WI38 (cell line): ENCODE measurements around the gene TCF7L2.

Experiments used
- H3K4me3 ChIP-seq: 2 replicates; pipeline ENCODE4 v1.5.1; 2011; ENCODE audit warnings: low read depth, mild to moderate bottlenecking, control low read depth, low read length
- TF ChIP-seq, protein P1 (sequence below): IDR thresholded peaks from 2 replicates; pipeline ENCODE4 v1.5.1; 2012; ENCODE audit warnings: low read depth, mild to moderate bottlenecking, control low read depth, low read length

TCF7L2 gene

GRCh38 chr10:113160641-113161040, 210.6 kb downstream of the TCF7L2 start:
- TF ChIP-seq, protein P1, sequence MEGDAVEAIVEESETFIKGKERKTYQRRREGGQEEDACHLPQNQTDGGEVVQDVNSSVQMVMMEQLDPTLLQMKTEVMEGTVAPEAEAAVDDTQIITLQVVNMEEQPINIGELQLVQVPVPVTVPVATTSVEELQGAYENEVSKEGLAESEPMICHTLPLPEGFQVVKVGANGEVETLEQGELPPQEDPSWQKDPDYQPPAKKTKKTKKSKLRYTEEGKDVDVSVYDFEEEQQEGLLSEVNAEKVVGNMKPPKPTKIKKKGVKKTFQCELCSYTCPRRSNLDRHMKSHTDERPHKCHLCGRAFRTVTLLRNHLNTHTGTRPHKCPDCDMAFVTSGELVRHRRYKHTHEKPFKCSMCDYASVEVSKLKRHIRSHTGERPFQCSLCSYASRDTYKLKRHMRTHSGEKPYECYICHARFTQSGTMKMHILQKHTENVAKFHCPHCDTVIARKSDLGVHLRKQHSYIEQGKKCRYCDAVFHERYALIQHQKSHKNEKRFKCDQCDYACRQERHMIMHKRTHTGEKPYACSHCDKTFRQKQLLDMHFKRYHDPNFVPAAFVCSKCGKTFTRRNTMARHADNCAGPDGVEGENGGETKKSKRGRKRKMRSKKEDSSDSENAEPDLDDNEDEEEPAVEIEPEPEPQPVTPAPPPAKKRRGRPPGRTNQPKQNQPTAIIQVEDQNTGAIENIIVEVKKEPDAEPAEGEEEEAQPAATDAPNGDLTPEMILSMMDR, result no peak
- no peak overlapping the region for H3K4me3 ChIP-seq

GRCh38 chr10:113161066-113161465, 211.0 kb downstream of the TCF7L2 start:
- no peak overlapping the region for H3K4me3 ChIP-seq
- TF ChIP-seq, protein P1, result no peak

DNA sequence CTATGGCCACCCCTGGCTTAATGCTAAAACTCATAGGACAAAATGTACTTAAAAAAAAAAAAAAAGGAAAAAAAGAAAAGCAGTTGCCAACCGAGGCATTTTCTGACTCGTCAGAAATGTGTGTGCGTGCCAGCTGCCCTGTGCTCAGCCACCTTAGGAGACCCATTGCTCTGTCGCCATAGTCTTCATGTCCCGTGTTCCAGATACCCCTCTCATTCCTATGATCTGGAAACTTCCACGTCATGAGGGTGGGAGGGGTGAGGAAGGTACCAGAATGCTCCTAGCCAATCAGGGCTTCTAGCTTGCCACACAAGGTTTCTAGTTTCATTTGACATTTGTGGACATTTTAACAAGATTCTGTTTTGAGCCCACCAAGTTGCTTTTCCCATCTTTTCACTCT, 212.9 kb downstream of the TCF7L2 start:
- no peak overlapping the region for H3K4me3 ChIP-seq
- TF ChIP-seq, protein P1, result no peak

DNA sequence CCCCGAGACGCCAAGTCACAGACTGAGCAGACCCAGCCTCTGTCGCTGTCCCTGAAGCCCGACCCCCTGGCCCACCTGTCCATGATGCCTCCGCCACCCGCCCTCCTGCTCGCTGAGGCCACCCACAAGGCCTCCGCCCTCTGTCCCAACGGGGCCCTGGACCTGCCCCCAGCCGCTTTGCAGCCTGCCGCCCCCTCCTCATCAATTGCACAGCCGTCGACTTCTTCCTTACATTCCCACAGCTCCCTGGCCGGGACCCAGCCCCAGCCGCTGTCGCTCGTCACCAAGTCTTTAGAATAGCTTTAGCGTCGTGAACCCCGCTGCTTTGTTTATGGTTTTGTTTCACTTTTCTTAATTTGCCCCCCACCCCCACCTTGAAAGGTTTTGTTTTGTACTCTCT, 215.6 kb downstream of the TCF7L2 start:
- no peak overlapping the region for H3K4me3 ChIP-seq
- TF ChIP-seq, protein P1, result no peak

- H3K4me3 ChIP-seq, result no peak overlapping the region
- TF ChIP-seq, protein P1, result no peak
Measured at GRCh38 chr10:113167702-113168101, 217.7 kb downstream of the TCF7L2 start.

DNA sequence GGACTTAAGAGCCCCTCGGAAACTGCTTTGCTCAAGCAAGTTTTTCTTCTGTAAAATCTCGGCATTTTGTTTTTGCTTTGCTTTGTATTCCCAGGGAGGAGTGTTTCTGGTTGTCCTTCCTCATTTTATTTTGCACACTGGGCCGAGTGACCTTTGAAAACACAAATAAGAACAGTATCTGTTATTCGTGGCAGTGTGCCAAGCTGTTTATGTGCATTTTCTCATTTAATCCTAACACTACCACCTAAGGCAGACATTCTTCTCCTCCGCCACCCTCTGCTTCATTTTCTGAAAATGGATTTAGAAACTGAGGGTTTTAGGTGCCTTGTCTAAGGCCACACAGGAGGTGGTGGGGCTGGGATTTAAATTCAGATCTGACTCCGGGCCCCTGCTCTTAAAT, 218.5 kb downstream of the TCF7L2 start:
- TF ChIP-seq, protein P1, result no peak
- no peak overlapping the region for H3K4me3 ChIP-seq

DNA sequence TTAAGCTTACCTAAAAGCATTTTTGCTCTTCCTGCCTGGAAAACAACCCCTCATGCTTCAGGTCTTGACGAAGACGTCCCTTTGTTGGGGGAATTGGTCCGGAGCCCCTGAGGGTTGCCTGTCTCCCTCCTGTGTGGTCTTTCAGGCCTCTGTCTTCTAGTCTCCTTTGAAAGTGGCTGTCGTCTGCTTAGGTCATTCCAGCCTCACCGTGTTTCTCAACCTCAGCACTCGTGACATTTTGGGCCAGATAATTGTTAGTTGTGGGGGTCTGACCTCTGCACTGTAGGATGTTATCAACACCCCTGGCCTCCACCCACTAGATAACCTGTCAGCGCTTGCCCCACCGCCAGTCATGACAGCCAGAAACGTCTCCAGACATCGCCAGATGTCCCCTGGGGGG, 219.1 kb downstream of the TCF7L2 start:
- TF ChIP-seq, protein P1, result no peak
- H3K4me3 ChIP-seq, result no peak overlapping the region
